A204.1 (cell line): Measurements from ENCODE around the gene EDAR.
A peak's percentile ranks its signal among the peaks of the same experiment; 100 is the strongest.

Experiments
- FAIRE-seq: peaks from 2 replicates; lab custom pipeline; 2012; peaks lifted over from hg19 to GRCh38; lab: Jason Lieb, UNC

Gene EDAR

DNA sequence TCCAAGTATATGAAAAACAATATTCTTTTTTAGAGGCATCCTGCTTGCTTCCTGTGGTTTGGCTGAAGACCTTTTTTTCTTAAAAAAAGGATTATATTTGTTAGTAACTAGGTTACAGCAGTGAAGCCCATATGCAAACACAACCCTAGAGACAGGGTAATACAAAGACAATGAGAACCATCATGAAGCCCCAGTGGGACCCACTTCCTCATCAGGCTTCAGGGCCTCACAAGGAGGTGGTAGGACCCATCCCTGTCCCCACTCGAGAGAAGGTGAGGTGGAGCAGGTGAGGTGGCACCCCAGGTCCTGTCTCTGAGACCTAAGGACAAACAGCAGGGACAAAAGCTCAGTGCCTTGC lies 80.3 kb downstream of the EDAR start:
- no peak for FAIRE-seq

DNA sequence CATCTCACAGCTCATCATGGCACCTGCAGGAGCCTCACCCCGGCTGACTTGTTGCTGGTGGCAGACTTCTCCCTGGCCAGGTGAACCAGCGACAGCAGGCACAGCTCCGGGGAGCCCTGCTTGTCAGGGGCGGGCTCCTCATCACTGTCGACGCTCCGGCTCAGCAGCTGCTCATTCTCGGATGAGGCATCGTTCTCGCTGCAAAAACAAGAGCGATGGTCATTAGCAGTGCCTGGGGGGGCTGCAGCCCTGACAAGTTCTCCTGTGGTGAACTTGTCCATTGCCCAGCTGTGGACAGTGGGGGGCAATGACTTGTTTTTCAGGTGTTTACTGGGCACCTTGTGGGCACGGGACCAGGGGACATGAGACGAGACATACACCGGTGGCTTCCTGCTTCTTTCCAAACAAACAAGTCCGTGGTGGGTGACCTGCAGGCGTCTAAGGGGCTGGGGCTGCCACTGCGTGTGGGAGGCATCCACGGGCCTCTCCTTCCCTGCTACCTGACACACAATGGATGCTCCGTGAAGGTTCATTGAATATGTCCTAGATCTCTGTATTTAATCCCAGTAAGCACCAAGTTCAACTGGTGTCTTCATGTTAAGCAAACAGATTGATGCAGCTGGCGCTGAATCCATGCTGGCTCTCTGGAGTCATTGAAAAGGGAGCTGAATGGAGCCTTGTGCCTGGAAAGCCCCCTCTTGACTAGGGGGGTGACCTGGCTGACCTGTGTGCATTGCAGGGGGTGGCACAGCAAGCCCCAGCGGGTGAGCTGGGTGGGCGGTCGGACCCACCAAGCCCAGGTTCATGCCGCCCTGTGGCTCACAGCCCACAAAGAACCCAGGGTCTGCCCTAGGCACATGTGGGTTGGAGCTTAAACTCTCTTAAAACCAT lies 81.0 kb downstream of the EDAR start:
- no peak for FAIRE-seq

DNA sequence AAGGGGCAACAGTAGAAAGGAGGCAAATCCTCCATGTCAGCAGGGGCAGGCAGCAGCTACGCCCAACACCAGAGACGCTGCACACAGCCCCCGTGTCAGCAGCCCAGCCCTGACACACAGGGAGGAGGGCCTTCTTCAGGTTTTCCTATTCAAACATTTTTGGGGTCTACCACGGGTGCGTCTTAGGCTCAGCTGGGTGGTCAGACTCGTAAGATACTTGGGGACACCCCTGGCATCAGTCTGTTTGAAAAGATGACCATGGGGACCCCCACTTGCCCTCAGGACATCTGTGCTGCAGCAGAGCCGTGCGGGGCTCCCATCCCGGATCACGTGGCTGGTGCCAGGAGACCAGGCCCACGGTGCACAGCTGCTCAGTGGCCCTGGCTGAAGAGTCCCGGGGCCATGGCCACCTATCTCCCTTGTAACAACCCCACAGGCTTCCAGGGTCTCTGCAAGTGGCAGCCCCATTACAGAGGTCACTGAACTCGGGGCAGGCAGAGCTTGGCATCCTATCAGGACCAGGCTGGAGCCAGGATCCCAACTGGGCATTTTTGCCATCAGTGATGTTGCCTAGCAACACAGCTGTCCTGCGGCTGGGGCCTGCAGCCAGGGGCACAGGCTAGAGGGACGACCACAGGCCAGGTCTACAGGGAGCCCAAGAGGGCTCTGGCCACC lies 82.5 kb downstream of the EDAR start:
- no peak for FAIRE-seq

DNA sequence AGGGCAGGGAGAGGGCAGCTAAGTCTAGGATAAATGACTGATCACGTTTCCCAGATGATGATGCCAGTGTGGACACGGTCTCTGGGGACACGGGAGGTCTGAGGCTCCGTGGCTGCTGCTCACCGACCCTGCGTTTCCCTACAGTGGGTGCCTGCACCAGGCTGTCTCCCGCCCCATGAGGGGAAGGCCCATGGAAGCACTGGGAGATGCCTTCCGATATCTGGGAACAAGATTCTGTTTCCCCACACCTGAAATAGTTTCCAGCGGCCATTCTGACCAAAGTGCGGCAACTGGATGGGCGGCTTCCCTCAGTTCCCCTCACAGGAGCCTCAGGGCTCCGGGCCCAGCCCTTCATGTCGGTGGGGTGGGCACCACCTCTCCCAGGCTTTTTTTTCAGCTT lies 83.1 kb downstream of the EDAR start:
- no peak for FAIRE-seq

DNA sequence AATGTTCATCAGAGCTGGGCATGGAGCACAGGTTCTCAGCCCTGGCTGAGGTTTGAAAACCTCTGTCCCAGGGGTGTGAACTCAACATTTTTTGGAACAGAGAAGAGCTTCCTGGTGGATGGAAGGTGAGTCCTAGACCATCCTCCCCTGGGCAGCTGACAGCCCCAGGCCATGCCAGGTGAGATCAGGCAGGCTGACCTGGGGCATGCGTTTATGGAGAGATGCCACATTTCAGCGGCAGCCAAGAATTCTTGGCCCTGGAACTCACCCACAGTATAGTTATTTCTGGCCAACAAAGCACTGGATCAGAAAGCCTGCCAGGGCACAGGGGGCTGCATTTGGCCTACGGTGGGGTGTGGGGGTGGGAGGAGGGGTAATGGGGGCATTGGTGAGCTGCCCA lies 83.8 kb downstream of the EDAR start:
- FAIRE-seq, result no peak

DNA sequence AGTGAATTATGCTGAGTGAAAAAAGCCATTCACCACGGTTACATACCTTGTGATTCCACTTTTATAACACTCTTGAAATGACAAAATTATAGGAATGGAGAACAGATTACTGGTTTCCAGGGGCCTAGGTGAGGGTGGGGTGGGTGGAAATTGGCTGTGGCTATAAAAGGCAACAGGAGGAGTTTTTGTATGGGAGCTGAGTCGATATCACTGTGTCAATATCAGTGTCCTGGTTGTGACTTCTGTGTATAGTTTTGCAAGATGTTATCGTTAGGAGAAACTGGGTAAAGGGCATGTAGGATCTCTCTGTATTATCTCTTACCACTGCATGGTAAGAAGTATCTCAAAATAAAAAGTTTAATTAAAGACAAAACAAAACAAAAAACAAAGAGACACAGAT lies 84.3 kb downstream of the EDAR start:
- FAIRE-seq, result no peak

DNA sequence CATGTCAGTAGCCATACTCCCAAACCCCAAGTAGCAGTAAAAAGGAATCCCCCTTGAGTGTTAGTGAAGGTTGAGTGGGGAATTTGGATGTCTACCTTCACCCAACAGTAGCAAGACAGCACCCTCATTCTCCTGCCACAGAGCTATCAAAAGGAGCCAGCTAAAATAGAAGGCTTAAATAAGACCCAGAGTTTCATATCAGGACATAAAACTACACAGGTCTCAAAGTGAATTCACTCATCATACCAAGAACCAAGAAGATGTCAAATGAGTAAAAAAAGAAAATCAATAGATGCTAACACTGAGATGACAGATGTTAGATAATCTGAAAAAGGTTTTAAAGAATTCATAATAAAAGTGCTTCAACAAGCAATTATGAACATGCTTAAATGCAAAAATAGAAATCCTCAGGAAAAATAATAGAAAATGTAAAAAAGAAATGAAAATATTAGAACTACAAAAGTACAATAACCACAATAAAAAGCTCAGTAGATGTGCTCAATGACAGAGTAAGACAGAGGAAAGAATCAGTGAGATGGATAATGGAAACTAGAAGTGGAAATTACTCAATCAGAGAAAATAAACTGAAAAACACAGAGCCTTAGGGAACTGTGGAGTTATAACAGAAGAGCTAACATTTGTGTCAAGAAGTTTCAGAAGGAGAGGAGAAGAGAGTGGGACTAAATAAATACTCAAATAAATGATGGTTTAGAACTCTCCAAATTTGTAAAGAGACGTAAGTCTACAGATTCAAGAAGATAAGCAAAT lies 90.5 kb downstream of the EDAR start:
- FAIRE-seq, result no peak

DNA sequence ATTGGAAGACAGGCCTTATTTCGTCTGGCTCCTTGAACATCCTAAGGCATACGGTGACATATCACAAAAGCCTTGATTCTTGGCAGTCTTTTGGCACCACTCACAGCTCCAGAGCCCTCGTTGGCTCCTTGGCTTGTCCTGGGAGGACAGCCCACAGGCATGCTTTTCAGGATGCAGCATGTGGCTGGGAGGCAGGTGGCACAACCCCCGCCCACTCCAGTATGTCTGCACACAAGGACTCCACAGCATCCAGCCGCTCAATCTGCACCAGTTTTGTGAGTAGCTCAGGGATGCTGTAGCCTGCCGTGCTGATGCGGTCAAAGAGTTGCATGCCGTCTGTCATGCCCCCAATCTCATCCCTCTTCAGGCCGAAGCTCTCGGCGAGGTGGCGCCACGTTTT lies 92.3 kb downstream of the EDAR start:
- no peak for FAIRE-seq

DNA sequence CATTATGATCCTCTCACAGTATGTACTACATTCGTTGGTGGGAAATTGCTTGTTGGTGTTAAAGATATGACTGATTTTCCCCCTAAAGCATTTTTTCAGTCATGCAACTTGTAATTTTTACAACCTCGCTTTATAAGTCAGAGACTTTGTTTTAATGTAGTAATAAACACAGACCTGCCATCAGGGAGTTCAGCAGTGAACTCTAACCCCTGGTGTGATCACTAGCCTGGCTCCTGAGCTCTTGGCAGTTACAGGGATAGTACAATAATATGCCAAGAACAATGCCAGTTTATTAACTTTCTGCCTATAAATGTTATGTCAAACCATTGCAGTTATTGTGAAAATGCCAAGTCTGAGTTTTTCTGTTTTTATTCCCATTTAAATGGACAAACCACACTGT lies 93.8 kb downstream of the EDAR start:
- FAIRE-seq, result no peak

DNA sequence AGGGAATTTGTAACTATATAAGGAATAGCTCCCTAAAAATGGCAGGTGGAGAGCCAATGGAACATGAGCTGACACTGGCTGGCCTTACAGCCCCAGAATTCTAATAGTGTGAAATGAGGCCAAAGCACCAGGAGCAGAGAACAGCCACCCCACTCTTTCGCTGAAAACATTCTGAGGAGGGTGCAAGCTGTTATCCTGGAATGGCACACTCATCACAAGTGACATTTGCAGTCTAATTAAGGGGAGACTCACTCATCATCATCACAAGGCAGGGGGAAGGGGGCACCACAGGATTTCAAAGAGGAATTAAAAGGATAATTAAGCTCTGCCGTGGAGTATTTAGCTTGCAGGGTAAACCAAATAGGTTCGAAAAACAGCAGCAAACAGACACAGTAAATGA lies 94.3 kb downstream of the EDAR start:
- FAIRE-seq, result no peak

DNA sequence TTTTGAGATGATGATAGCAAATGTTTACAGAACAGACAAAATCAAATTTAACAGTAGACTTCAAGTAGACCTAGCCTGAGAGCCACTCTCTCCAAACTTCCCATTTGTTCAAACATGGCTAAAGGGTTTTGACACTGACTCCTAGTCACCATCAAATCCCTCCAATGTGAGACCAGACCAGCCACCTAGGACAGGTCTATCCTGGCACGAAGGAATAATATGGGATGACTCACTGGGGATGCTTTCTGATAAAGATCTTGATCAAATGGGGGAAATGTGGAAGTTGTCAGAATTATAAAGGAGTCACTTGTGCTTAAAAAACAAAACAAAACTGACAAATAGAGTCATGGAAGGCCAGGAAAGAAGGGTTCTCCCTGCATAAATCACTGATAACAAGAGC lies 95.7 kb downstream of the EDAR start:
- FAIRE-seq, result no peak

DNA sequence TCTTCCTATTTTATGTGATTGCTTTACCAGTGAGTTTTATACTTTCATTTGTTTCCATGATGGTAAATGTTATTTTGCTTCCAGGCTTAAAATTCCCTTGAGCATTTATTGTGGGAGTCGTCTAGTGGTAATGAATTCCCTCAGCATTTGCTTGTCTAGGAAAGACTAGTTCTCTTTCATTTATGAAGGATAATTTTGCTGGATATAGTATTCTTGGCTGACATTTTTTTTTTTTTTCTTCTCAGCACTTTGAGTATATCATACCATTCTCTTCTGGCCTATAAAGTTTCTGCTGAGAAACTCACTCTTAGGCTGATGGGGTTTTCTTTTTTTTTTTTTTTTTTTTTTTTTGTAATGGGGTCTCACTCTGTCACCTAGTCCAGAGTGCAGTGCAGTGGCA lies 99.1 kb downstream of the EDAR start:
- FAIRE-seq, result no peak

DNA sequence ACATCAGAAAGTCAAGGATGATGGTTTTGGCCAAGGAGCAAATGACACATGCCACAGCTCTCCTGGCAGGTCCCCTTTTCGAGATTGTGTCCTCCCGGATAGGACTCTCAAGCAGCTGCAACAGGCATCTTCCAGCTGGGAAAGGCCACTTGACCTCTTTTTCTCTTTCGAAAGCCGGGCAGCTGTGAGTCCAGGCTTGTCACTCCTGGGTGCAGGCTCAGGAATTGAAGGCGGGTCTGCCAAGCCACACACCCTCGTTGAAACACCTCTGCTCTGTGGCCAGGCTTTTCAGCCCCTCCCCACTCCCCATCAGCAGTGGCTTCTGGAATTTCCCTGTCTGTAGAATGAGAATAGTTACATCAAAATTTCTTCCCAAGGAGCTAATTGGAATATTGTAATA lies 104.4 kb downstream of the EDAR start:
- no peak for FAIRE-seq

DNA sequence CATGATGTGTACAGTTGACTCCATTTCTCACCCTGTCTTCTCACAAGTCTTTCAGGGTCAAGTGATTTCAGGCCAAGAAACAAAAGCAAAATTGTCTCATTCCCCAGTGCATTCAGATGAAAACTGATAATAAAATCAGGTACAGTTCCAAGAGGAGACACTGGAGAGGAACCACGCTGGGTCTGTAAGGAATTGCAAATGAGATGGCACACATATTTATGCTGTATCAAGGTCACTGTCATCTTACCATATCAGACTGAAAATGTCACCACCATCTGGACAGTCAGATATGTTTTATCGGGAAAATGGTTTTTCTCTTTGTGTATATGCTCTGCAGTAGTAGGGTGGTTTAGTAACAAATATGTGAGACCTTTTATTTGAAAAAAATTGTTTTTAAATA lies 110.7 kb downstream of the EDAR start:
- FAIRE-seq, result no peak

DNA sequence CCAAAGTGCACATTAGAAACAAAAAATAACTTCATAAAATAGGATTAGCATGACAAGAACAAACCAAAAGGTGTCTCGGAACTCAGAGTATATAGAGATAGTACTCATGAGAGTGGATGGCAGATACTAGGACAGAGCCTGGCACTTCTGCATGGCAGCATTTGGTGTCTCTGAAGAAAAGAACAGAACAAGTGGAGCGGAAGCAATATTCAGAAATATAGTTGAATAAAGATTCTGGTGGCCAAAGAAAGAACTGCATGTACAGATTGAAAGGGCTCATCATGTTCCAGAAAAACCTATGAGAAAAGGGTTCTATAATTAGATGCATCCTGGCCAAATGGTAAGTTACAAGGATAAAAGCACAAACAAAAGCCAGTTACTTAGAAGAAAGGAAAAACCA lies 111.5 kb downstream of the EDAR start:
- FAIRE-seq, result no peak

DNA sequence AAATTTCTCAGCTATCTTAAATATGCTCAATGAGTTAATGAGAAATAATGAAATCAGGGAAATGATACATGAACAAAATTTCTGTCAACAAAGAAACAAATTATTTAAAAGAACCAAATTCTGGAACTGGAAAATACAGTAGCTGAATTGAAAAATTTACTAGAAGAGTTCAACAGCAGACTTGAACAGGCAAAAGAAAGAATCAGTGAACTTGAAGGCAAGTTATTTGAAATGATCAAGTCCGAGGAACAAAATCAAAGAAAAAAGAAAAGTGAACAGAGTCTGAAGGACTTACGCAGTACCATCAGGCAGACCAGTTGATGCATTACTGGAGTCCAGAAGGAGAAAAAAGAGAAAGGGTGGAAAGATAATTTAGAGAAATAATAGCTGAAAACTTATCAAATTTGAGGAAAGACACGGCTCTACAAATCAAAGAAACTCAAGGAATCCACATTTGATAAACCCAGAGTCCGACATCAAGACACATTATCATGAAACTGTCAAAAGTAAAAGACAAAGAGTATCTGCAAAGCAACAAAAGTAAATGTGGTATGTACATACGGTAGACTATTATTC lies 118.9 kb downstream of the EDAR start:
- FAIRE-seq, result no peak

DNA sequence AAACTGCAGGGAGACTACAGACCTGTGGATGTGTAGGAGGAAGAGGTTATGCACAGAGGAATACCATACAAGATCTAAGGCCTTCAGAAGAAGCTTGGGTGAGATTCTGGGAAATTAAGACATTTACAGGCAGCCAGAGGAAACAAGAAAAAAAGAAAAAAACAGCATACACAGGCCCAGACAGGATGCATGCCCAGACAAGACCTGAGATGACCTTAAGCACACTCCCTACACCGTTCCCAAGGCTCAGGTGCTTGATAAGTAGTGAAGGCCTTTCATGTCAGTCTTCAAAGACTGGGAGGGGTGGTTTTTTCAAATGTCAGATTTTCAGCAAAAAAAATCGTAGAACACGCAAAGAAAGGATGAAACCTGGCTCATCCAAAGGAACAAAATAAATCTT lies 119.5 kb downstream of the EDAR start:
- FAIRE-seq, result no peak

DNA sequence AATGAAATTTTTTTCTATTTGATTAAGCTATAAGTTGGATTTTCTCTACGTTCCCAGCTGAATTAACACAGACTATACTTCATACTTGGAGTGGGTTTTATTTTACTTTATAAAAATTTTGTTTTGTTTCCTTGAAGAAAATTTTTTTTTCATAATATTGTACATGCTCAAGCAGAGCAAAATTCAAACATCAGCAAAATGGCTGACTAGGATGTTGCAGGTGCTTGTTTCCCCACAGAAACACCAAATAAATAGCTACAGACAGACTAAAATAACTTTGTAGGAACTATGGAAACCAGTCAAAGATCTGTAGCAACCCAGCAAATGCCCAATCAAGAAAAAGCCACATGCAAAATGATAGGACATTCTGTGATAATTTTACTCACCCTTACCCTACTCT lies 120.1 kb downstream of the EDAR start:
- FAIRE-seq, result no peak

DNA sequence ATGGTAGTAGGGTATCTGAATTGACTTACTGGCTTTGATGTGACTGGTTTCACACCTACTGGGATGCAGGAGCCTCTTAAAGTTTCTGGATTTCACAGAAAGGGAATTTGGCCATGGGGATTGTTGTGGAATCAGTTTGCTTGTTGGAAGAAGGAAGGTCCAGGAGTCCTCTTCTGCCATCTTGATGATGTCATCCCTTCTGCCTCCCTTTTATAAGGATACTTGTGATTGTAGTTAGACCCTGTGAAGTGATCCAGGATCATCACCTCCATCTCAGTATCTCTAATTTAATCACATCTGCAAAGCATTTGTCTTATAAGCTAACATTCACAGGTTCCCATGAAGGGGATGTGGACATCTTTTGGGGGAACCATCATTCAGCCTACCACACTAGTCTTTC lies 123.0 kb downstream of the EDAR start:
- FAIRE-seq, result no peak

DNA sequence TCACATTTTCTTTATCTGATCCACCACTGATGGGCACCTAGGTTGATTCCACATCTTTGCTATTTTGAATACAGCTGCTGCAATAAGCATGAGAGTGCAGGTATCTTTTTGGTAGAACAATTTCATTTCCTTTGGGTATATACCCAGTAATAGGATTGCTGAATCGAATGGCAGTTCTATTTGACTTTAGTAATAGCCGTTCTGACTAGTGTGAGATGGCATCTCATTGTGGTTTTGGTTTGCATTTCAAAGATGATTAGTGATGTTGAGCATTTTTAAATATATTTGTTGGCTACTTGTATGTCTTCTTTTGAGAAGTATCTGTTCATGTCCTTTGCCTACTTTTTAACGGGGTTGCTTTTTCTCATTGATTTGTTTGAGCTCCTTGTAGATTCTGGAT lies 130.1 kb downstream of the EDAR start:
- no peak for FAIRE-seq

DNA sequence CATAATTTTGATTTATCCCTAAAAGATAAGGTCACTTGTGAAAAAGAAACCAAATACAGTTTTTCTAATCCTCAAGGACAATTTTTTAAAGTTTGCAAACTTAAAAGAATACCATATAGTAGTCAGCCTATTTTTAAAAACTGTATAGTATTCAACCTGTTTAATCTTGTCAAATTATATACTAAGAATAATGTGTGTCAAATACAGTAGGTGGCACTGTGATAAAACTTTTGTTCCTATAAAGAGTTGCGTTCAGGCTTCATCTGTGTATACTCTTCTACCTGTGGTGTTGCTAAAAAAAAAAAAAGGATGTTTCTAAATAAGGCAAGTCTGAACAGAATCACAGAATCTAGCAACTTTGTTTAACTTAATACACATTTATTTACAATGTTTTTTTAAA lies 133.8 kb downstream of the EDAR start:
- peak; percentile 95 for FAIRE-seq

DNA sequence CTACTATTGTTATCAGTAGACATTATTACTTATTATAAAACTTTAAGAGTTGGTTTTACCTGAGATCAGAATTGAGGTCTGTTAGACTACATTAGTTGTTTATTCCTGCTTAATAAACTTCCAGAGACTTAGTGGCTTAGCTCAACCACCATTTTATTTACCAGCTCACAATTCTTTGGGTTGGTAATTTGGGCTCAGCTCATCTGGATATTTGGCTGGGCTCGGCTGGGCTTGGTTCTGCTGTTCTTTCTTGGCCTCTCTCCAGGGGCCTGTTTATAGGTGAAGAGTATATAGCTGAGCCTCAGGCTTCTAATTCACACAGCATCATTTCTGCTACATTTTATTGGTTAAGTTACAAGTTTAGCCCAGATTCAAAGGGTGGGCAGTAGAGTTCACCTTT lies 134.5 kb downstream of the EDAR start:
- FAIRE-seq, result no peak

DNA sequence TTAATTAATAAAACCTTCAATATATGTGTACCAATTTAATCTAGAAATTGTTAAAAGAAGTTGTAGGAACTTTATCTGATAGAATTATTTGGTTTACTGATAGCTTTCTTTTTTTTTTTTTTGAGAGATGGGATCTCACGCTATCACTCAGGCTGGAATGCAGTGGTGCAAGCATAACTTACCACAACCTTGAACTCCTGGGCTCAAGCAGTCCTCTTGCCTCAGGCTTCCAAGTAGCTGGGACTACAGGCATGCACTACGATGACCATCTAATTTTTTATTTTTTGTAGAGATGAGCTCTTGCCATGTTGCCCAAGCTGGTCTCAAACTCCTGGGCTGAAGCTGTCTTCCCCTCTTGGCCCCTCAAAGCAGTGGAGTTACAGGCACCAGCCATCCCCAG lies 135.6 kb downstream of the EDAR start:
- no peak for FAIRE-seq
